NCI-H2081 (cell line): Measurements from ENCODE around the gene TIMM29.
A peak's percentile ranks its signal among the peaks of the same experiment; 100 is the strongest.
"Not testable (repeated sequence)": the region's sequence is repeated elsewhere in the genome, so short reads cannot be mapped to it uniquely, and the experiment has no call there.

Experiments
- DNase-seq, 2 experiments: peaks; one replicate each; lab custom pipeline; 2025; lab: John Stamatoyannopoulos, UW

The TIMM29 gene

GRCh38 chr19:10912619-10913018 lies 16.0 kb upstream of the TIMM29 start:
- DNase-seq = no peak

- no peak for DNase-seq
Observed at GRCh38 chr19:10913716-10914340, 14.8 kb upstream of the TIMM29 start.

GRCh38 chr19:10915130-10916091 lies 13.2 kb upstream of the TIMM29 start:
- no peak for DNase-seq

GRCh38 chr19:10916602-10917001 lies 12.0 kb upstream of the TIMM29 start:
- DNase-seq = no peak

- no peak for DNase-seq
Observed at GRCh38 chr19:10918359-10918758, 10.3 kb upstream of the TIMM29 start.

GRCh38 chr19:10919352-10920287 lies 9.0 kb upstream of the TIMM29 start:
- DNase-seq = no peak

GRCh38 chr19:10920288-10920655 lies 8.3 kb upstream of the TIMM29 start:
- no peak for DNase-seq

GRCh38 chr19:10920781-10921180 lies 7.8 kb upstream of the TIMM29 start:
- no peak for DNase-seq

GRCh38 chr19:10921199-10921909 lies 7.3 kb upstream of the TIMM29 start:
- no peak for DNase-seq

GRCh38 chr19:10921910-10922637 lies 6.5 kb upstream of the TIMM29 start:
- no peak for DNase-seq

GRCh38 chr19:10922638-10923014 lies 6.0 kb upstream of the TIMM29 start:
- no peak for DNase-seq

GRCh38 chr19:10923260-10924112 lies 5.1 kb upstream of the TIMM29 start:
- no peak for DNase-seq

- DNase-seq = no peak
Observed at GRCh38 chr19:10924597-10924996, 4.0 kb upstream of the TIMM29 start.

- no peak for DNase-seq
Observed at GRCh38 chr19:10927730-10928562, 665 bp upstream of the TIMM29 start.

GRCh38 chr19:10929402-10929794 lies 787 bp downstream of the TIMM29 start:
- no peak for DNase-seq

- no peak for DNase-seq
Observed at GRCh38 chr19:10935371-10936059, 6.9 kb downstream of the TIMM29 start.

GRCh38 chr19:10936661-10937084 lies 8.1 kb downstream of the TIMM29 start:
- peak; percentile 76 to 83 for DNase-seq

- not testable (repeated sequence) for DNase-seq
Observed at GRCh38 chr19:10941649-10942048, 13.0 kb downstream of the TIMM29 start.
